GM19240 (cell line): ENCODE data around the gene ARHGAP20.

Experiments
- DNase-seq: peaks from one replicate; pipeline ENCODE4 v3.0.0; 2011; ENCODE audit warnings: low spot score; ENCODE audit not compliant: insufficient read length

The ARHGAP20 gene, protein sequence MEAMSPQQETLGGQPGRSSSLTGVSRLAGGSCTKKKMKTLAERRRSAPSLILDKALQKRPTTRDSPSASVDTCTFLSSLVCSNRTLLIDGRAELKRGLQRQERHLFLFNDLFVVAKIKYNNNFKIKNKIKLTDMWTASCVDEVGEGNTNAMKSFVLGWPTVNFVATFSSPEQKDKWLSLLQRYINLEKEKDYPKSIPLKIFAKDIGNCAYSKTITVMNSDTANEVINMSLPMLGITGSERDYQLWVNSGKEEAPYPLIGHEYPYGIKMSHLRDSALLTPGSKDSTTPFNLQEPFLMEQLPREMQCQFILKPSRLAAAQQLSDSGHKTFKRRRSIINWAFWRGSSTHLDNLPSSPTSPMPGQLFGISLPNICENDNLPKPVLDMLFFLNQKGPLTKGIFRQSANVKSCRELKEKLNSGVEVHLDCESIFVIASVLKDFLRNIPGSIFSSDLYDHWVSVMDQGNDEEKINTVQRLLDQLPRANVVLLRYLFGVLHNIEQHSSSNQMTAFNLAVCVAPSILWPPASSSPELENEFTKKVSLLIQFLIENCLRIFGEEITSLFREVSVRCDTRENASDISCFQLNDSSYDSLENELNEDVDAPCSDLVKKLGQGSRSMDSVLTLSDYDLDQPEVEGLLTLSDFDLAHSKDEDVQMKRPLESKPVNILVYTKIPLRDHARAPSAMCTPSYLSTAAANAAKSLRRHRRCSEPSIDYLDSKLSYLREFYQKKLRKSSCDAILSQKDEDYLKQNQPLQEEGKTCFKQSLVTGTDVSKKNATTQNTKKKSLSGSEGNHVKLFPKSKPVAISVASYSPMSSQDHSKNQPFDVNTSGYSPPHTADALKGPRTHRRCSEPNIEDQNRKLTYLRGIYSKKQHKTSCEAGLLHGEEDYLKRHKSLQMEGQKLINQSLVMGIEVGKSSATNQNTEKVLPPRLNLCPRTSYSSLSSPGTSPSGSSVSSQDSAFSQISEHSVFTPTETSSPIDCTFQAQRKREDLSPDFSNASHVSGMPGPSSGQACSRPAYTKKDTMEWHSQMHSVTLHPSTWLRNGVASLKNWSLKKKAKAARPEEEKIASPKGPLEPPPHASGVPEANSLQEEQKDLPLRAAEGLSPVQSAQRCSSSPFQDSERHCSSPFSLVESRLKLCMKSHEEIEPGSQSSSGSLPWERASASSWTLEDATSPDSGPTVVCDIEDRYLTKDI

DNA sequence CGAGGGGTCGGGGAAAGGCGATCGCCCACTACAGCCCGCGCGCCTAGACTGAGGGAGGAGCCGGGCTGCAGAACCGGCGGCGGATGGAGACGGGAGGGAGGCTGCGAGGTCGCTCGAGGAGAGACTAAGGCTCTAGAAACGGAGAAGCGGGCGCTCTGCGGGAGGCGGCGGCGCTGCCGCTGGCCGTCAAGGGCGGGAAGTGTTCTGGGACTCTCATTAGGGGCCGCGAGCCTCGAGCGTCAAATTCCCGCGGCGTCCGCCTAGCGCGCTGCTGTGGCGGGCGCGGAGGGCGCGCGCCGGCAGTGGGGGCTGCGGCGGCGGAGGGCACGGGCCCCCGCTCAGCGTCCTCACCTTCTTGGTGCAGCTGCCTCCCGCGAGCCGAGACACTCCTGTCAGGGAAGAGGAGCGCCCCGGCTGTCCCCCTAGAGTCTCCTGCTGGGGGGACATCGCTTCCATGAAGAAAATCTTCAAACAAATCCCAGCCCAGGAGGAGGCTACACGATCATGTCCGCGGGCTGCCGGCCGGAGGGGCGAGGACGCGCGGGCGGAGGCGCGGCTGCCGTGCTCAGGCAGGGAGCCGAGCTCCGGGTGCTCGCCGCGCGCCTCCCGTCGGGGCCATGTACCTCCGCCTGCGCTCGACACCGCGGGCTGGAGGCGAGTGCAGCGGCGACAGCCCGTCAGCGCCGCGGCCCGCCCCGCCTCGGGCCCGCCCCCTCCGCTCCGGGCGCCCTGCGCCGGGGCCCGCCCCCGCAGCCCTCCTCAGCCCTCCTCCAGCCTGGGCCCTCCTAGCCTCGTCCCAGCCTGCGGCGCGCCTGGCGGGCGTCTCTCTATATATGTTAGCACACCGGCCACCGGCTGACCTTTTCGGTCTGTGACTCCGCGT lies at the start of gene ARHGAP20:
Gene ARHGAP20, minus strand, starts transcription at position 662 of the 883 bp plus-strand sequence. Its CDS starts 206 bp downstream, at position 456.
- peak; percentile 33 for DNase-seq

DNA sequence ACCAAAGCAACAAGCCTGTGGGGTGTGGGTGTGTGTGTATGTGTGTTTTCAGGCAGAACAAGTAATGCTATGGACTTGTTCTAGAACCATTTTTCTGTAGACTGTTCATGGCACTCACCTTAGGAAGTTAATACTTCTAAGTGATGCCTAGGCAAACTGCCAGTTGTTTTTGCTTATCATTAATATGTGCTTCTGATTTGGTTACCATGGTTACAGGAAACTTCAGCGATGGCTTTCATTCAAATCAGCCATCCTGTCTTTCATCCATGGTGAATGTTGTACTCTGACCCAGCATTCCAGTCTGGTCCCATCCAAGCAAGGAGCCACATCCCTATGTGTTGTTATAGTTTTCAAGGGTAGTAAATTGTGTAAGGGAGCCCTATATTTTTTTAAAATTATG lies 49.8 kb upstream of the ARHGAP20 start:
- no peak for DNase-seq

DNA sequence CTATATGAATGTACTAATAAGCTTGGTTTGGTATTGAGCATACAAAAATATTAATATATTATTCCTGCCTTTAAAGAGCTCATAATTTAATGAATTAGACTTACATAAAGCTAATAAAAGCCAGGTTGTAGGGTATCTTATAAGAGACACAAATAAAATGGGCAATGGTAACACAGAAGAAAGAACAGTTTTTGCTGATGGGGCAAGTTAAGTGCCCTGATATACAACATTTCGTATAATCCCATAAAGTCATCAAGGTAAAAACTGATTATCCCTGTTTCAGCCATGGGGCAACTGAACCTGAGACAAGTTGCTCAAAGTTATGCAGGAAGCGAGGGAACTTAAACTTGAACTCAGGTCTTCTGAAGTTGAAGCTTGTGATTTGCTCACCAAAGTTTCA lies 48.9 kb upstream of the ARHGAP20 start:
- no peak for DNase-seq

DNA sequence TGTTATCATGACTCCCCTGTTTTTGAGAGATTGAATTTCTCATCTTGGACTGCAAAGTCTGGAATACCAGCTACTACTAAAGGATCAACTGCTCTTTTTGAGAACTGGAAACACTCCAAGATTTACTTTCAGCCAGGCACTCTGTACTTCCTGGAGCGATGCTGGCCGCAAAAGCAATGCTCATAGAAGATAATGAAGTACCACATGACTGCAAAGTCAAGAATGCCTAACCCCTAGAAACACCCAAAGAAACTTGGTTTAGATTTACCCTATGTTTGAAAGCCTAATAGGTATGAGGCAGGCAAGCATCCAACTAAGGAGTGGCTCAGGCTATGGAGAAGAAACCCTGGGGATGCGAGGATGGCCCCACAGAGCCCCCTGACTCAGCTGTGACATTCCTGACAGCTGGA lies 47.7 kb upstream of the ARHGAP20 start:
- no peak for DNase-seq

DNA sequence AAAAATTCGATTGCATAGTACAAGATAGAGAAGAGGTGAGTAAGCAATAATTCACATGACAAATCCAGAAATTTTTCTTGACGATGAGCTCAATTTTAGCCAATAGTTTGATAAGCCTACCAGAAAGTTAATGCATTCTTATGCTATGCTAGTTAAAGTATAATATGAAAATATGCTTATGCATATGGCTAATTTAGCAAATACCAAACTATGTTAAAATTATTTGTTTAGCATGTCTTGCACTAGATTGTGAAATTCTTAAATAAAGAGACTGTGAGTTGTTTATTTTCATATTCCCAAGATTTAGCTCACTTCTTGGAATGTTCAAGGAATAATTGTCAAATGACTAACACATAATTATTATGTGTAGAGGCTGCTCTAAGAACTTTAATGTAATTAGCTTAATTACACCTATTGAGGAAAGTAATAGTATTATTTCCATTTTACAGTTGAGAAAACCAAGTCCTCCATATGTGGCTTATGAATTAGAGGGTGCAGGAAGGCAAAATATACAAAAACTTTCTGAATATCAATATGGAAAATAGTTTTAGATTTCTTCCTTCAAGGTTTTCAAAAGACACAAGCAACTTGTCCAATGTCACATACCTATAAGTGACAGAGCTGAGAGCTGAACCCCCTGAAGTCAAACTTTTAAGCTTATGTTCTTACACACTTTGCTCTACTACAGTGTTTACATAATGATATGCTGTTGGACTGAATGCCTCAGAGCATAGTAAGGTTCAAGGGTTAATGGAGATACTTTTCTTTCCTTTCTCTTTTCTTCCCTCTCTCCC lies 45.9 kb upstream of the ARHGAP20 start:
- DNase-seq: no peak

DNA sequence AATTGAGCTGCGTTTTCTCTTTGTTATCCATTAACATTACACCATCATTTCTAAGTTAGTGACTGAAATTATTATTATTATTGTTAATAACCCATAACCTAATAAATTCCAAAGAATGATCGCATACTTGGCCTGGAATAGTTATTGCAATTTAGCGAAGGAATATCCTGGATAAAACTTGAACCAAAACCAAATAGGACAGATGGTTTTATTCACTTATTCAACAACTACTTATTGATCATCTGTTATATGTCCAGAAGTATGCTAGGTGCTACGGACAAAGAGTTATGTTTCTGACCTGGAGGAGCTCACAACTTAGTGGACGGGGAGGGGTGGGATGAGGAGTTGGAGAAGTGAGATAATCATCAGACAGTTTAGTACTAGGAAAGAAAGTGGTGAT lies 44.8 kb upstream of the ARHGAP20 start:
- no peak for DNase-seq

DNA sequence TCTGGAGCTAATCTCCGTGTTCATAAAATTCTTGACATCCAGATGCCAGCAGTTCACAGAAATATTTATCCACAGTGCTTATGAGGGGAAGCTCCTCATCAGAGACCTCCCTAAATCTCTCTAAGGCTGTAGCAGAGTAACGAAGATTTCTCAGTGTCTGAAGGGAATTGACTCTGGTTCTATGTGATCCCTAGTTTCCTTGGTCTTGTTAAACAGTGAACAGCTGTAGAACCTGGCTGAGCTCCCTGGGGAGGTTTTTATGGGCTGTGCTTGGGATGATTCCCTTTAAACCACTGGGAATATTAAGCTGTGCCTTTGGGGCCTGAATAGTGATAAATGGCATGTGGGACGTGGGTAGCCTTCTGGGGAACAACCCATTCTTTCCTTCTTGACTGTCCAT lies 43.7 kb upstream of the ARHGAP20 start:
- DNase-seq: no peak

DNA sequence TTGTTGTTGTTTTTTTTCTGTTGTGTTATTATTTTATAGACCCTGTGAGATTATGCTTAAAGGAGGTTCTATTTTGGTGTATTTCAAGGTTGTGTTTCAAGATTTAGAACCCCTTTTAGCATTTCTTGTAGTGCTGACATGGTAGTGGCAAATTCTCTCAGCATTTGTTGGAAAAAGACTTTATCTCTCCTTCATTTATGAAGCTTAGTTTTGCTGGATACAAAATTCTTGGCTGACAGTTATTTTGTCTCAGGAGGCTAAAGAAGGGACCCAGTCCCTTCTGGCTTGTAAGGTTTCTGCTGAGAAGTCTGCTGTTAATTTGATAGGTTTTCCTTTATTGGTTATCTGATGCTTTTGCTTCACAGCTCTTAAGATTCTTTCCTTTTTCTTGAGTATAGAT lies 40.7 kb upstream of the ARHGAP20 start:
- DNase-seq: no peak

DNA sequence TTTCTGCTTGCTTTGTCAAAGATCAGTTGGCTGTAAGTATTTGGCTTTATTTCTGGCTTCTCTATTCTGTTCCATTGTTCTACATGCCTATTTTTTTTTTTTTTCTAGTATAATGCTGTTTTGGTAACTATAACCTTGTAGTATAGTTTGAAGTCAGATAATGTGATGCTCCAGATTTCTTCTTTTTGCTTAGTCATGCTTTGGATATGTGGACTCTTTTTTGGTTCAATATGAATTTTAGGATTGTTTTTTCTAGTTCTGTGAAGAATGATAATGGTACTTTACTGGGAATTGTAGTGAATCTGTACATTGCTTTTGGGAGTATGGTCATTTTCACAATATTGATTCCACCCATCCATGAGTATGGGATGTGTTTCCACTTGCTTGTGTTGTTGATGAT lies 37.9 kb upstream of the ARHGAP20 start:
- no peak for DNase-seq

DNA sequence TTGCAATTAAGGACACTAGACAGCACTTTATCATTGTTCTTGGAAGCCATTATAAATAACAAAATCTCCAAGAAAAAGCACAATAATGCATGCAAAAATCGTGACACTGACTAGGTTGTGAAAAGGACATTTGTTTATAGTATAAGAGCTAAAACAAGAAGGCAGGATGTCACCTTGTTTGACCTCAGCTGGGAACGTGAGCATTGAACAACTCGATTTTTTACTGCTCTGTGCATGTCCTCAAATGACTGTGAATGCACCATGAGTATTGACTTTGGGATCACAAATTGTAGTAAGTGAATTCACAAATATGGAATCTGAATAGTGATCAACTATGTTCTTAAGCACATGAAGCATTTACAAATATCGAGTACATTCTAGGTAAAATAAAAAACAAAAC lies 35.3 kb upstream of the ARHGAP20 start:
- DNase-seq: no peak

DNA sequence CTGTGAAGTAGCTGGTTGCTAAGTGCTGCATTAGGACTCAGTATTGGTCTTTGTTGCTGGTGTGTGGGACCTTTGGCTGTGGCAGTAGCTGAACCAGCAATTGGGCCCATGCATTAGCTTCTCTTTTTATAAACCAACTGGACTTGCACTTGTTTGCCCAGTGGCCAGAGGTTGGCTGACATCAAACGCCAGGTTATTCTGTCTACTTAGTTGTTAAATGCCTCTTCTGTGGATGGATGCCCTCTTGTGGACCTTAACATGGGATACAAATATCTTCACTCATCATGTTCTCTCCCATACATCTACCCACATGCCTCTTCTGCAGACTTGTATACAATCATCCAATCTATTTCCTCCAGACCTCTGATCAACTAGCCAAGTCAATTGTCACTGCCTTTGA lies 26.4 kb upstream of the ARHGAP20 start:
- DNase-seq: no peak

DNA sequence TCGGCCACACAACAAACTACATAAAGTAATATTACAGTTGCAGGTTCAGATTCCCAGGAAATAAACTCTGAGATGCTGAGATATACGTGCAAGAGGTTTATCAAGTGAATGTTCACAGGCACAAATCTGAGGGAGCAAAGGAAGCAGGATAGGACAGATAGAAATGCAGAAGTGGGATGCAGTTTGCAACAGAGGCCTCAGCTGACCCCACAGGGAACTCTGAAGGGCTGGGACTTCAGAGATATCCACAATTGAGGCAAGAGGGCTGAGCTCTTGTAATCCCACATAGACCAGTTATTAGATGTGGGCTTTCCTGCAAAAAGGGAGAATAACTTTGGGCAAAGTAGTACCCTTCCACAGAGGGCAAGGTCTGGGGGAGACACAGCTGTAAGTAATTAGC lies 25.4 kb upstream of the ARHGAP20 start:
- DNase-seq: no peak

DNA sequence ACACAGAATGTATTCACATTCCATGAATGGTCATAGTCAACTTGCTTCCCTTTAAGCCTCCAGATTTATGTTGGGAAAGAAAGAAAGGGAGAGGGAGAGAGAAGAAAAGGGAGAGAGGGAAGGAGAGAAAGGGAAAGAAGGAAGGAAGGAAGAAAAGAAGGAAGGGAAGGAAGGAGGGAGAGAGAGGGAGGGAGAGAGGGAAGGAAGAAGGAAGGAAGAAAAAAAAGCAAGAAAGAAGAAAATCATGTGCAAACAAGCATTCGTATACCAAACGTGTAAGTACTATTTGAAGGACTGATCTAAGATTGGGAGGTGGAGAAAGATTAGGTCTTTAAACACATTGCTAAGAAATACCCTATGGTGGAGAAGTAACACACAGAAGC lies 23.9 kb upstream of the ARHGAP20 start:
- DNase-seq: no peak

DNA sequence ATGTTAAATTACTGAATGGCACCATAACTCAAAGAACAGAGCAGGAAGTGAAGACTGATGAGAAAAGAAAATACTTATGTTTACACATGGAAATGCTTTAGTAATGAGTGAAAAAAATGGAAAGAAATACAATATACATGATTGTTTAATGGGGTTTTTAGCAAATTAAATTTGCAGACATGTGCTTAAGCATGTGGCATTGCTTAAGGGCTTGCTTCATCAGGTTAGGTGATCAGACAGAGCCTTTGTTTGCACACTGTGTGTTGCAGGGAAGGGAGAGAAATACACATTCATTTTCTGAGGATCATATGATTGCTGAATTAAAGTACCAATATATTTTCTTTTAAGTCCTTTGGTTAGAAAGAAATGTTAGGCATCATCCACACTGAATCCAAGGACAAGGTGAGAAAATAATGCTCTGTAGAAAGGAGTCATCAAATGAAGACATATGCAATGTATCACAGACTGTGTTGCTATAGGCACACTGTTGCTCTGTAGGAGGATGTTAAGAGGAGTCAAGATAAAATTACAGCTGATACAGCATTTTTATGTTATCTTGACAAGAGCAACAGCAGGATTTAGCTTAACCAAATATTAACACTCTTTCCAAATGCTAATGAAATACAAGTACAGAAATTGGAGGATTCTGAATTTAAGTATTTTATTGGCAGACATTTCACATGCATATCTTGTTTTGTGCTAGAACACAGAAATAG lies 23.4 kb upstream of the ARHGAP20 start:
- DNase-seq: no peak

DNA sequence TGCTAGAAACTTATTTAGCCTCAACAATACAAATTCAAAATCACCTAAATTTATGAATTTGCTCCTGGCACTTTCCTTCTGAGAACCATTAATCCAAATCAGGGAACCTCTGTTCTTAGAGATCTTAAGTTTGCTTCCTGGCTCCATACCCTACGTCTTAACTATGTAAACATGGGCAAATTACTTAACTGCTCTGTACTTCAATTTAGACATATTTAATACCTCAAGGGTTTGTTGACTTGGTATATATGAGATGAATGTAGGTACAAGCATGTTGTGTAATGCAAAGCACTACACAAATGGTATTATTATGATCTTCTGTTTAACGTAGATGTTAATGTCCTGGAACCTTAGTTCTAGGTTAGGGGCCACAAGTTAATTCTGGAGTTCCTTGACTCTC lies 22.6 kb upstream of the ARHGAP20 start:
- no peak for DNase-seq

DNA sequence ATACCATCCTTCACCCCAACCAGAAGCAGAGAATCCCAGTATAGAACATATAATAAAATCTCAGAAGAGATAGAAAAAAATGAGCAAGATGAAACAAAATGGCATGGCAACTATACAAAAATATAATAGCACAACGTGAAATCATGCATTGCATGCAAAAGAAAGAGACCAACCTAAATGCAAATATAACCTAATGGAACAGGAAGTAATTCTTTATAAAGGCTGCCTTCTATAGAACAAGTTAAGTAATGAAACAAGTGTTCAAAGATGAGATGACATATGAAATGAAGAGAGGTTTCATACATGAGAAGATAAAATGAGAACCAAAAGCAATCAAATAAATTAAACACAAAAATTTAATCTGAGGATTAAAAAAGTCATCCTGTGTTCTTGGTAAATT lies 18.5 kb upstream of the ARHGAP20 start:
- no peak for DNase-seq

DNA sequence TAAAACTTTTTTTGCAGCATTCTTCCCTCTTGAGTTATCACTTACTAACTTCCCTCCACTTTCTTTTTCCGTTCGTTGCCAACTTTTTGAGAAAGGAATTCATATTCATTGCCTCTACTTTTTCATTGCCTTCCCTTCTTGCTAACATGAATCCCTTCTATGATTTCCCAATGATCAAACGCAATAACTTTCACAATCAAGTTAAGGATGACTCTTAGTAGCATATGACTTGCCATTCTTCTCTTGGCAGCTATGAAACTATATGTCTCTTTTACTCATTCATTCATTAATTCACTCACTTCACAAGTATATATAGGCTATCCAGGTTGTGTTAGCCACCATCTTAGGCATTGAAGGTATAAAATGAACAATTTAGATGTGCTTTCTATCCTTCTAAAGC lies 16.6 kb upstream of the ARHGAP20 start:
- no peak for DNase-seq

DNA sequence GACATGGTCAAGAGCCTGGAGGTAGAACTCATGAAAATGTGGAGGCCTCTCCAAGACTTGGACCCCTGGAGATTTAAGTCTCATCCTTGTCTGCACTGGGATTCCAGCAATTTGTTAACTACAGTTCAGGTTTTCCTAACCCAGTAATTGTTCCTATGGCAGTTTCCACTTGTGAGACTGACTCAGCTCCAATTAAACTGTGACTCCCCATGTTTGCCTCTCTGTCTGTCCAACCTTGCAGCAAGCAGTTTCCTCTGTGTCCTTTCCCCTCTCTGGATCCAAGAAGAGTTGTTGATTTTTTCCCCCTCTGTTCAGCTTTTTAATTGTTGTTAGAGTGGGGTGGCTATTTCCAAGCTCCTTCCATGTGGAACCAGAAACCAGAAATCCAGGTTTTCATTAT lies 16.2 kb upstream of the ARHGAP20 start:
- no peak for DNase-seq

DNA sequence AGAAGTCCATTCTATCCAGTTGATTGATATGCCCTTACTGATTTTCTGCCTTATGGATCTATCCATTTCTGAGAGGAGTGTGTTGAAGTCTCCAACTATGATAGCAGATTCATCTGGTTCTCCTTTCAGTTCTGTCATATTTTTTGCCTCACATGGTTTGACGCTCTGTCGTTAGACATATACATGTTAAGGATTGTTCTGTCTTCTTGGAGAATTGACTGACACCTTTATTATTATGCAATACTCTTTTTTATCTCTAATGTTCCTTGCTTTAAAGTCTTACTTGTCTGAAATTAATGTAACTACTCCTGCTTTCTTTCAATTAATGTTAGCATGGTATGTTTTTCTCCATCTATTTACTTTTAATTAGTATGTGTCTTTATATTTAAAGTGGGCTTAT lies 12.1 kb upstream of the ARHGAP20 start:
- DNase-seq: no peak
